ENCODE measurements around the gene FRMPD1. TPM values are rescaled to one million over a fixed set of nuclear protein-coding genes. Genes with fewer than 3 reads are reported as not detected.
"Not testable (repeated sequence)": the region's sequence is repeated elsewhere in the genome, so short reads cannot be mapped to it uniquely, and the experiment has no call there.

Gene FRMPD1
- total RNA-seq, 2 donors from 2014 or later, result 0.06 TPM; not detected in 1

DNA sequence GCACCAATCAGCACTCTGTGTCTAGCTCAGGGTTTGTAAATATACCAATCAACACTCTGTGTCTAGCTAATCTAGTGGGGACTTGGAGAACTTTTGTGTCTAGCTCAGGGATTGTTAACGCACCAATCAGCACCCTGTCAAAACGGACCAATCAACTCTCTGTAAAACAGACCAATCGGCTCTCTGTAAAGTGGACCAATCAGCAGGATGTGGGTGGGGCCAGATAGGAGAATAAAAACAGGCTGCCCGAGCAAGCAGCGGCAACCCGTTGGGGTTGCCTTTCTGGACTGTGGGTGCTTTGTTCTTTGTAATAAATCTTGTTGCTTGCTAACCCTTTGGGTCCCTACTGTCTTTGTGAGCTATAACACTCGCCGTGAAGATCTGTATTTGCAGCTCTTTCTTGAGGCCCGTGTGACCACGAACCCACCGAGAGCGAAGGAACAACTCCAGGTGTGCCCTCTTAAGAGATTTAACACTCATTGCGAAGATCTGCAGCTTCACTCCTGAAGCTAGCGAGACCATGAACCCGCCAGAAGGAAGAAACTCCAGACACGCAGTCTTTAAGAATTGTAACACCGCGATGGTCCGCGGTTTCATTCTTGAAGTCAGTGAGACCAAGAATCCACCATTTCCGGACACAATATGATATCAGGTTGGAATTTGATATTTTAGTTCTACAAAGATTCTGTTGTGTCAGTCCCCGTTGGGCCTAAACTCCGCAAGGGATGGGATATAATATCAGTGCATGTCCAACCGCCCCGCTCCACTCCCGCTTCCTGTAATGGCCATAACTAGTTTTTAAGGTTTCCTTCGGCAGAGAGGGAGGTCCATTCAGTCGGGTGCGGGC lies 102.1 kb downstream of the FRMPD1 start:
- ATAC-seq, result no peak
- DNase-seq, result peak in 1 of 2 donors; percentile 24
- intact Hi-C loops (cut with DNase I, micrococcal nuclease), result loop anchor here in 1 of 2 donors (10.0 kb wide), 1 partner anchor 198 kb away; no protein-coding TSS in a partner anchor

DNA sequence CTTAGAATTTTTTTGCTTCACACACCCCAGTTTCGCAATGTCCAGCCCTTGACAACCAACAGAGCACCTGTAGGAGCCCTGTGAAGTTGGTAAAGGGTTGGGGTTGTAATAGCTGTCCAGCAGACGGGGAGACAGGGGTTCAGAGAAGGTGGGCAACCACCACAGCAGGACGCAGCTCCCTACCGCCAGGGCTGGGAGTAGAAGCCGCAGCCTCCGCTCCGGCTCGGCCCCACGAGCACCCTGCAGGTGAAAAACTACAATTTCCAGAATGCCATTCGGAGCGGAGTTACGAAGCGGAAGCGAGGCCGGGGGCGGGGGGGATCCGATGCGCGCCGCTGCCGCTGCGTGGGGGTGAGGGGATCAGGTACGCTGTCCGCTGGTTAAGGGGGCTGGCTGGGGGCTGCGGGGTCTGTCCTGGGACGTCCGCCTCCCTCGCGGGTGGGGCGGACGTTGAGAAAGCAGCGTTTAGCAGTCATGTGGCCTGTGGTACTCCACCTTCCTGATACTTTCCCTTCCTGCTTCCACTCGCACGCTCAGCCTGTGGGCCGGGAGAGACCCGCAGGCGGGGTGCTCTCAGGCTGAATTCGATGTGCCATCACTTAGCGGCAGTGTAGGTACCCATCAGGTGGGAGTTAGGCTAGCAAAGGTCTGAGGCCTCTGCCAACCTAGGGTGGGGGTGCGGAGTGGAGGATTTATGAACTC lies 102.9 kb downstream of the FRMPD1 start, which contains the start of gene TRMT10B:
TSS of gene TRMT10B (plus strand) at position 317 of the 702 bp plus-strand sequence. CDS start 8,127 bp downstream, outside the sequence.
- intact Hi-C loops (cut with DNase I, micrococcal nuclease), result loop anchor here in 1 of 2 donors (10.0 kb wide), 1 partner anchor 199 kb away; no protein-coding TSS in a partner anchor
- ATAC-seq (peak; percentile 95), DNase-seq (peak; percentile 54 to 73)

DNA sequence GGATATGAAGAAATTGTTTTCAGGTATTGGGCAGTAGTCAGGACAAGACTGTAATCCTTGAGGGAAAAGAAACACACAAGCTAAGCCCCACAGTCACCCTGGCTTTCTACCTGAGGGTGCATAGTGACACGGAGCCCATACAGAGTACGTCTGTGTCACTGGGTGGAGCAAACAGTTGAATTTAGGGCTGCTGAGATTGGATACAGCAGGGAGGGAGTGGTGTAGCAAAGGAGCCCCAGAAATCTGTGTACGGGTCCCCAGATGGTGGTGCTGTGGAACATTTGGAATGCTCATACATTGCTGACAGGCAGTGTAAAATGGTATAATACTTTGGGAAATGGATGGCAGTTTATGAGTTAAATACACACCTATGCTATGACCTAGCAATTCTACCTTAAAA lies 108.0 kb downstream of the FRMPD1 start:
- ATAC-seq, result no peak
- DNase-seq, result no peak
- intact Hi-C loops (cut with DNase I, micrococcal nuclease), result loop anchor here in 1 of 2 donors (10.0 kb wide), 1 partner anchor 204 kb away; no protein-coding TSS in a partner anchor

DNA sequence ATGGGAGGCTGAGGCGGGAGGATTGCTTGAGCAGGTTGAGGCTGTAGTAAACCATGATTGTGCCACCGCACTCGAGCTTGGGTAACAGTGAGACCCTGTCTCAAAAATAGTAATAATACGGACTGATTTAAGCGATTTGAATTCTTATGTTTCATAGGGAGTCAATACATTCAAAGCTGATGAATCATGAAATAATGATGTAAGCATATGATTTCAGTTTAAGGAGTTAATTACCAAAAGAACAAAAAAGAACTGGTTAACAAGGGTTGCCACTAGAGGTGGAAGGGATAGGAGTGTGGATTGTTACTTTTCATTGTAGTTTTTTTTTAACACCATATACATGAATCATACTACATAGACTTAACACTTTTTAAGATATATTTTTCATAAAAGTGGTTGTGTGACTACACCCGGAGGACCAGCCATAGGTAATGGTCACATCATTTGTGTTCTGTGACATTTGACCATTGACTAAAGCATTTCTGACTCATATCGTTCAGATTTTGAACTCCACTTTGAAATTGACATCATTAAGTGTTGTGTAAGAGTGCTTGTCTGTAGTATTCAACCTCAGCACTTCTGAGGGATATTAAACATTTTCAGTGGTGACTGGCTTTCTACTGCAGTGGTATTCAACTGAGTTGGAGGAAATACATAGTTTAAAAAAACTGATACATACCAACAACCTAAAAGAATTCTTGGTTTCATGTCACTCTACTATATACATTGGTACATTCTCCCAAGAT lies 109.8 kb downstream of the FRMPD1 start:
- DNase-seq, result no peak
- intact Hi-C loops (cut with DNase I, micrococcal nuclease), result no loop called here
- no peak for ATAC-seq

DNA sequence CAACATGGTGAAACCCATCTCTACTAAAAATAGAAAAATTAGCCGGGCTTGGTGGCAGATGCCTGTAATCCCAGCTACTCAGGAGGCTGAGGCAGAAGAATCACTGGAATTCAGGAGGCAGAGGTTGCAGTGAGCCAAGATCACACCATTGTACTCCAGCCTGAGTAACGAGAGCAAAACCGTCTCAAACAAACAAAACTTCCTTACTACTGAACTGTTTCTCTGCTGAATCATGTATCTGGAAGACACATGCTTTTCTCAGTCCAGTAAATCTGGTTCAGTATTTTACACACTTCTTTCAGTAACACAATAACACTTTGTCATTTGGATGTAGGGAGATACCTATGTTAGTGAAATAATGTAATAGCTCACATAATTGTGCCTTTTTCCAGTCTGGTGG lies 110.8 kb downstream of the FRMPD1 start:
- DNase-seq, result no peak
- ATAC-seq, result no peak
- intact Hi-C loops (cut with DNase I, micrococcal nuclease), result no loop called here

DNA sequence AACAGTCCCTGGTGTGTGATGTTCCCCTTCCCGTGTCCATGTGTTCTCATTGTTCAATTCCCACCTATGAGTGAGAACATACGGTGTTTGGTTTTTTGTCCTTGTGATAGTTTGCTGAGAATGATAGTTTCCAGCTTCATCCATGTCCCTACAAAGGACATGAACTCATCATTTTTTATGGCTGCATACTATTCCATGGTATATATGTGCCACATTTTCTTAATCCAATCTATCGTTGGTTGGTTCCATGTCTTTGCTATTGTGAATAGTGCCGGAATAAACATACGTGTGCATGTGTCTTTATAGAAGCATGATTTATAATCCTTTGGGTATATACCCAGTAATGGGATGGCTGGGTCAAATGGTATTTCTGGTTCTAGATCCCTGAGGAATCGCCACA lies 114.5 kb downstream of the FRMPD1 start:
- DNase-seq; ATAC-seq; intact Hi-C loops (cut with DNase I, micrococcal nuclease): not testable (repeated sequence)

DNA sequence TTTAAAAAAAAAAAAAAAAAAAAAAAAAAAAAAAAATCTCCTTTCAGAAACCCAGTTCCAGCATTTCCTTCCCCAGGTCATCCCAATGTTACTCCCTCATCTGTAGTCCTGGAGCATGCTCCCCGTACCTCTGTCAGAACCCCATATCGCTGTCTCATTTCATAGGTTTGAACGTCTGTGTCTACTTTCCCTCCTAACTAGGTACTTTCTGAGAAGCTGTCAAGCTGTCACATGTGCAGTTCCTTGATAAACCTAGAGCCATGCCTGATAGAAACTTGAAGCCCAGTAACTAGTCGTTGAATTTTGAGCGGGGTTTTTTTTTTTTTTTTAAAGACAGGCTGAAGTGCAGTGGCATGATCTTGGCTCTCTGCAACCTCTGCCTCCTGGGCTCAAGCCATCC lies 118.6 kb downstream of the FRMPD1 start:
- no peak for ATAC-seq
- DNase-seq, result no peak
- intact Hi-C loops (cut with DNase I, micrococcal nuclease), result no loop called here

DNA sequence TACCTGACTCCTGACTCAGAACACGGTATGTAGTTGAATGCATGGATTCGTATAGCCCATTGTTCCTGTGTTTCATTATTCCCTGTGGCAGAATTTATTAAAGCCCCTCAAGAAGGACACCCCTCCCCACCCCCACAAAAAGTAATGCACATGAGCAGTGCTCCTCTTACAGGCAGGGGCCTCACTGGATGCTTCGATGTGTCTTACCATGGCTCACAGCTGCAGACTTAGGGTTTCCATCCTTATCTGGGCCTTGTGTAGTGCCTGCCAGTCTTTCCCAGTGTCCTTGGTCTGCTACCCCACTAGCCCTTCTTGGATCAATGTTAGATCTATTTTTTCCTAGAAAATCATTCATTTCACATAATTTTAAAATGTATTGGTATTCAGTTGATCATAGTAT lies 119.2 kb downstream of the FRMPD1 start:
- intact Hi-C loops (cut with DNase I, micrococcal nuclease), result no loop called here
- ATAC-seq (no peak), DNase-seq (no peak)

DNA sequence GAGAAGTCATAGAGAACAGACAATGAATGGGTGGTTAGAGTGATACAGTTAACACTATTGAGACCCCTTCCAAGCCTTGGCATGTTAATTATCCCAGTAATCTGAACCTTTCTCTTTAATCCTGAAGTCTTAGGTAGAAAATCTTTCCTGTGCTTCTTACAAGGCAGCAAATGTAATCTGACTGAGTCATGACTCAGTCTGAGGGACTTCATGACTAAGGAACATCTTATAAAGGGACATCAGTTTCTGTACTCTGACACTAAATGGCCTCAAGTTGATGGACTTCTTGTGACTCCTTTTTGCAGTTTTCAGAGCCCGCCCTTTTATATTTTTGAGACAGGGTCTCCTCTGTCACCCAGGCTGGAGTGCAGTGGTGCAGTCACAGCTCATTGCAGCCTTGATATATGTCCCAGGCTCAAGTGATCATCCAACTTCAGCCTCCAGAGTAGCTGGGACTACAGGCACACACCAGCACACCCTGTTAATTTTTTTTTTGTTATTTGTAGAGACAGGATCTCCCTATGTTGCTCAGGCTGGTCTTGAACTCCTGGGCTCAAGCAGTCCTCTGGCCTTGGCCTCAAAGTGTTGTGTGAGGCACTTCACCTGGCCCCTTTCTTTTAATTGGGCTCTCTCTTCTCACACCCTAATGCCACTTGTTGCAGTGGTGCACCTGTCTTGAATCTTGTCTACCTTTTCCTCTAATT lies 124.6 kb downstream of the FRMPD1 start:
- no peak for DNase-seq
- ATAC-seq, result no peak
- intact Hi-C loops (cut with DNase I, micrococcal nuclease), result no loop called here

DNA sequence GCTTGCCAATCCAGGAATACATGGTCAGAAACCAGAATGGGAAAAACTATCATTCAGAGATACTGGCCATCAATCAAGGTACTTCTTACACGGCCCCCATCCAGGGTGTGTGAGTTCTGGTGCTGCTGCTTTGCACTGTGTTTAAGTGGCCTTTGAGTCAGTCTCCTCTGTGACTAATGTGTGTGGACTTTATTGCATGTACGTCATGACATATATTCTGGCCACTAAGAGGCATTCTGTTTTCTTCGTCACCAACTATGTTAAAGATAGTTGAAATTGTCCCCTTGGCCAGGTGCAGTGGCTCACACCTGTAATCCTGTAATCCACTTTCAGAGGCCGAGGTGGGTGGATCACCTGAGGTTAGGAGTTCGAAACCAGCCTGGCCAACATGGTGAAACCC lies 125.6 kb downstream of the FRMPD1 start:
- intact Hi-C loops (cut with DNase I, micrococcal nuclease), result no loop called here
- ATAC-seq (no peak), DNase-seq (no peak)

DNA sequence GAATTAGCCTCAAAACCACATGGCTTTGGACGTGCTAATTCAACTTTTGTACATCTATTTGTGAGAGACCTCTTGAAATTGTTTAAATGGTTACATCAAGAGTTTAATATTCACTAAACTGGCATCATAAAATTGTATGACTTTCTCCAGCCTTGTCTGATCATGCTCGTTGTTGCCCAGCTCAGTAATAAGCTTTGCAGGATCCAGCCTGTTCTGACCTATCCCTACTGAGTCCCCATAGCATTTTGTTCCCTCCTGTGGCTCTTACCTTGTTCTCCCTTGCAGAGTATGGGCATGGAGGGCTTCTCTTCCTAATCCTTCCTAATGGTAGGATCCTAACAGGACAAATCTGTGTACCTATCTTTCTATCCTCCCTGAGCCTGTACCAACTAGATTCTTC lies 127.8 kb downstream of the FRMPD1 start:
- ATAC-seq (no peak), DNase-seq (no peak)
- intact Hi-C loops (cut with DNase I, micrococcal nuclease), result no loop called here

DNA sequence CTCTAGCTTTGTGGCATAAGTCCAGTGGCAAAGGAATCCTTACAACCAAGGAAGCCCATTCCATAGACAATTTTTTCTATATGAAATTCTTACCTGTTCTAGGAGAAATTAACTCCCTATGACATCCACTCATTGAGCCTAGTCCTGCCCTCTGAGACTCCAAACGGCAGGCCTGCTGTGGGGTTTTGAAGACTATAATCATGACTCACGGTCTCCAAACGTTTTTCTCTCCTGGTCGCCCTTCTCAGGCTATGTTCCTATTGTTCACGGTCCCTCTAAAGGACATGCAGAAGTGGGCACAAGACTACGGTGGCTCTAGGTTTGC lies 133.5 kb downstream of the FRMPD1 start:
- intact Hi-C loops (cut with DNase I, micrococcal nuclease), result no loop called here
- no peak for DNase-seq

DNA sequence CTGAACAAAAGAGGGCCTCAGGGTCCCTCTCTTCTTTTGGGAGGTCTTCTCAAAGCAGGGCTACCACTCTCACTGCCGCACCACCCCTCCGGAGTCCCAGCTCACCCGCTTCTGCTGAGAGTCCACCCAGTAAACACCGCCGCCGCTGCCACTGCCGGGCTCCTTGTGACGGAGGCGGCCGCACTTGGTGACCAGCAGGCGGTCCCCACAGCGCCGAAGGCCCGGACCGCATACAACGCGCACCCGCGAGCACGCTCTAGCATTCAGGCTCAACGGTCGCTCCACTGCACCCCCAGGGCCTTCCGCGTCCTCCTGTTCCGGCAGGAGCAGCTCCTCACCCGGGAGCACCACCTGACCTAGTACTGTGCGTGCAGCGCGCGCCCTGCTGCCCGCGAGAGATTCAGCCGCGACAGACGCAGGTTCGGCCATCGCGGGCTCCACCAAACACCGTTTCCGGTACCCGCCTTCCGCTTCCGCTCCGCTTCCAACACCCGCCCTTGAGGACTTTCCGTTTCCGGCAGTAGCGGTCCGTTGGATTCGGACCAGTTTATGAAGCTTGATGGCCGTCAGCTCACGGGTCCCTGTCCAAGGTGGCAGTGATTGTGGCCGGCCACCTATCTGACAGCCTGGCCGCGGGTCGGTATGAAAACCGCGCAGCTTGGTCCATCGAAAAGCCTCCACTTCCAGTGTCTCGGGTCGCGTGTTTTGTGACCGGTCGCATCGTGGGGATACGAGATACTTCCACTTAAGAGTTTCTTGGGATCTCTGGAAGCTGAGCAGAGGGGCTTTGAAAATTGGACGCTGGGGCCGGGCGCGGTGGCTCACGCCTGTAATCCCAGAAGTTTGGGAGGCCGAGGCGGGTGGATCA lies 134.1 kb downstream of the FRMPD1 start, which contains the start of gene EXOSC3:
TSS of gene EXOSC3 (minus strand) at position 449 of the 868 bp plus-strand sequence. CDS start at position 429, 20 bp downstream.
- peak; percentile 91 to 92 for DNase-seq
- ATAC-seq, result peak; percentile 96
- intact Hi-C loops (cut with DNase I, micrococcal nuclease), result no loop called here

More for the DNA sequence above, 133.5 kb downstream of the FRMPD1 start:
- peak; percentile 8 for ATAC-seq

DNA sequence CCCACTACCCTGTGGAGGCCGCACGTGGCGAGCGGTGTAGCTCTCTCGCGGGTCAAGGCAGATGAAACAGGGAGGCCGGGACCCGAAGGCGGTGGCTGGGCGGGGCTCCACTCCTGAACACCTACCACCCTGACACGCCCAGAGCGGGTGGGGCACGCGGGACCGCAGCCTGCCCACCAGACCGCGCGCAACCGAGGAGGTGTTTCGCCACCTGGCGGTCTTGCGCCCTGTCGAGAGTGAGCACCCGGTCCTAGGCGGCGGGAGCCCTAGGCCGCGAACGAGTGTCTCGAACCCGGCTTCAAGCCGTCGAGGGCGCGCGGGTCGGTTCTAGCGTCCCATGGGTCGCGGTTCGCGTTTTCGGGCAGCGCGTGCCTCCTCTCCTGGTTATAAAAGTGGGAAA lies 136.3 kb downstream of the FRMPD1 start:
- DNase-seq (peak in 1 of 2 donors; percentile 13), ATAC-seq (no peak)
- intact Hi-C loops (cut with DNase I, micrococcal nuclease), result no loop called here

DNA sequence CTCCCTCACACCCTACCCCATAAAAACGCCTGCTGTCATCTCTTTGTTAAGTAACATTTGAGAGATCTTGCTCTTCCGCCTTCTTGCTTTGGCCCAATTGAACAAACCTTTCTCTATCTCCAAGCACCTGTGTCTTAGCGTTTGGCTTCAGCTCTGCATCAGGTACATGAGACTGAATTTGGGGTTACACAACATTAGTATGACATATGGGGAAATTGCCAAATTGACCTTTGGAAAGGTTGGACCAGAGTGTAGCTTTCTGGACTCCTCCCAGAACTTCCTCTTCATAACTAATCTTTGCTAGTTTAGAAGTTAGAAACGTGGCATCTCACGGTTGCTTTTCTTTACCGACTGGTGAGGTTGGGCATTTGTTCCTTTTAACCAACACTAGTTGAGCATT lies 137.6 kb downstream of the FRMPD1 start:
- intact Hi-C loops (cut with DNase I, micrococcal nuclease), result no loop called here
- no peak for ATAC-seq
- no peak for DNase-seq

DNA sequence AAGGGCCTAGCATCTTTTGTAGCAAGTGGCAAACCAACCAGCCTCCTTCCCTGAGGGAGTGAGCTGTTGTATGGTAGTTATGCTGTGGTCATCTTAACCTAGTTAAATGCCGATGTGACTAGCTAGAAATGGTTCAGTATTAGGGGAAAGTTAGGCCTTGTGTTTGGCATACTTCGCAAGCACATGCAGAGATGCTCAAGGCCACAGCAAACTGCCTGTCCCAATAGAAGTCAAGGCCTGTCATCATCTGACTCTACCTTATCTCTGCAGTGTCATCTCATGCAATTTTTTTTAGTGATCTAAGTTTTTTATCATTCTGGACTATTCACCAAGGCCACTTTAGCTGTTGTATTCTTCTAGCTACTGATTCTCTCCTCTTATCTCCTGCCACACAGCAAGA lies 139.3 kb downstream of the FRMPD1 start:
- DNase-seq (no peak), ATAC-seq (no peak)
- intact Hi-C loops (cut with DNase I, micrococcal nuclease), result no loop called here

DNA sequence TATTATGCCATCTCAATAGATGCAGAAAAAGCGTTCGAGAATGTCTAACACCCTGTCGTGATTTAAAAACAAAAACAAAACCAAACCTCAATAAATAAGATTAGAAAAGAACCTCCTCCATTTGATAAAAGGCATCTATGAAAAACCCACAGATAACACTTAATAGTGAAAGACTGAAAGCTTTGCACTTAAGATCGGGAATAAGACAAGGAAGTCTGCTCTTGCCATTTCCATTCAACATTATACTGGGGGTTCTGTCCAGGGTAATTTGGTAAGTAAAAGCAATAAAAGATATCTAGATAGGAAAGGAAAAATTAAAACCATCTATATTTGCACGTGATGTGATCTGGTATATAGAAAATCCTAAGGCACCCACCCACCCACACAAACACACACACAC lies 141.4 kb downstream of the FRMPD1 start:
- DNase-seq, result no peak
- intact Hi-C loops (cut with DNase I, micrococcal nuclease), result no loop called here
- ATAC-seq, result no peak

DNA sequence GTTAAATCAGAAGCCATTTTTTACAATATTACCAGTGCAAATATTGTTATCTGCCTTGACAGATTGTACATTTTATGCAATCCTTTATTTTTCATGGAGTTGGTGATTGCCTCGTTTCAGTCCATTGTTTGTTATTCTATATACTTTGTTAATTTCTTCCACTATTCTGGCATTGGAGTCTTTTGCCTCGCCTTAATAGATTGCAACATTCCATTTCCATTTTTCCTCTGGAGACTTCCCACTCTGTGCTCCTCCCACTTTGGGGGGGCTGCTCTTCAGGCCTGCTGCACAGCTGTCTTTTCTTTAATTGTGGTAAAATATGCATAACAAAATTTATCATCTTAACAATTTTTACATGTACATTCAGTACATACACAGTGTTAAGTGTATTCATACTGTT lies 145.5 kb downstream of the FRMPD1 start:
- intact Hi-C loops (cut with DNase I, micrococcal nuclease), result no loop called here
- no peak for ATAC-seq
- DNase-seq, result no peak

All from left colon (tissue), 2 donors.